Renal cortical epithelial cell (primary cell): ENCODE results near the gene EYA3. TPM values are rescaled to one million over a fixed set of nuclear protein-coding genes. Genes with fewer than 3 reads are reported as not detected.

Experiments used
- DNase-seq: peaks from one replicate; pipeline ENCODE4 v3.0.0-alpha.2; 2011; ENCODE audit warnings: low read depth
- total RNA-seq: library from RNA; depleted of rRNA; stranded (reverse); fragments of >200 nt; gene quantifications from 2 replicates; pipeline ENCODE4 v1.2.3, GENCODE V29; 2014

Gene EYA3
- total RNA-seq, 1 donor from 2014 or later: 25.8 TPM

GRCh38 chr1:28071813-28072212 lies 16.6 kb downstream of the EYA3 start:
- DNase-seq: no peak

GRCh38 chr1:28070725-28071593 lies 17.5 kb downstream of the EYA3 start:
- DNase-seq: peak; percentile 38

GRCh38 chr1:28067523-28068090 lies 20.8 kb downstream of the EYA3 start:
- DNase-seq: no peak

GRCh38 chr1:28066393-28067154 lies 21.8 kb downstream of the EYA3 start:
- DNase-seq: no peak

- DNase-seq: no peak
These were observed 24.3 kb downstream of the EYA3 start for GRCh38 chr1:28064064-28064463.

GRCh38 chr1:28062806-28063205 lies 25.6 kb downstream of the EYA3 start:
- DNase-seq: peak; percentile 45

GRCh38 chr1:28058971-28059878 lies 29.2 kb downstream of the EYA3 start:
- no peak for DNase-seq

GRCh38 chr1:28058168-28058567 lies 30.2 kb downstream of the EYA3 start:
- DNase-seq: no peak

GRCh38 chr1:28056129-28056925 lies 32.1 kb downstream of the EYA3 start:
- DNase-seq: peak; percentile 88

- no peak for DNase-seq
These were observed 37.6 kb downstream of the EYA3 start for GRCh38 chr1:28050776-28051175.

GRCh38 chr1:28046716-28047115 lies 41.7 kb downstream of the EYA3 start:
- DNase-seq: no peak

GRCh38 chr1:28045777-28046176 lies 42.6 kb downstream of the EYA3 start:
- DNase-seq: no peak

GRCh38 chr1:28044399-28044798 lies 44.0 kb downstream of the EYA3 start:
- DNase-seq: no peak

GRCh38 chr1:28039341-28039740 lies 49.1 kb downstream of the EYA3 start:
- no peak for DNase-seq

GRCh38 chr1:28037946-28038345 lies 50.5 kb downstream of the EYA3 start:
- DNase-seq: no peak

GRCh38 chr1:28037206-28037605 lies 51.2 kb downstream of the EYA3 start:
- DNase-seq: no peak

GRCh38 chr1:28036431-28036830 lies 52.0 kb downstream of the EYA3 start:
- DNase-seq: peak; percentile 23

- no peak for DNase-seq
These were observed 53.0 kb downstream of the EYA3 start for GRCh38 chr1:28035420-28035819.

GRCh38 chr1:28032281-28032680 lies 56.1 kb downstream of the EYA3 start:
- DNase-seq: no peak

- peak; percentile 15 for DNase-seq
These were observed 57.2 kb downstream of the EYA3 start for GRCh38 chr1:28031173-28031572.
